IMR-90 (cell line): ENCODE data around the gene FBN1. TPM values are rescaled to one million over a fixed set of nuclear protein-coding genes. Genes with fewer than 3 reads are reported as not detected.

ENCODE experiments used
- ATAC-seq: fragments of 200-7000 bp; cut with Tn5 transposase; 2 replicates; pipeline ENCODE4 v1.9.1; 2020; ENCODE audit warnings: low read depth, mild to moderate bottlenecking, moderate library complexity
- BruUV-seq: library from RNA; stranded (reverse); fragments of 400-500 nt; replicated peaks from 2 replicates; lab custom pipeline; 2021; lab: Mats Ljungman, UMichigan
- CTCF ChIA-PET: fragments of 300-600 bp; formaldehyde crosslinking; extraction: SDS; loops from one replicate; lab custom pipeline; 2021; ENCODE audit warnings: antibody characterized with exemption; lab: Yijun Ruan, JAX
- POLR2A ChIA-PET: fragments of 300-600 bp; sonication (Branson Sonifier 250); formaldehyde crosslinking; loops from one replicate; lab custom pipeline; 2022; ENCODE audit warnings: antibody characterized with exemption; ENCODE audit not compliant: unreplicated experiment; lab: Charles Lee
- DNase-seq: peaks from one replicate; pipeline ENCODE4 v3.0.0; 2013
- H2AFZ ChIP-seq: replicated peaks from 2 replicates; pipeline ENCODE3; 2013; ENCODE audit warnings: low read length, mild to moderate bottlenecking; ENCODE audit not compliant: poor library complexity
- H2AK5ac ChIP-seq: 2 replicates; pipeline ENCODE4 v1.6.1; 2013; ENCODE audit warnings: low read depth, low read length, inconsistent platforms
- H2AK9ac ChIP-seq: replicated peaks from 2 replicates; pipeline ENCODE3; 2013; ENCODE audit warnings: mild to moderate bottlenecking, low read depth, low read length, moderate library complexity; ENCODE audit not compliant: poor library complexity
- H2BK120ac ChIP-seq: 2 replicates; pipeline ENCODE4 v1.6.1; 2013; ENCODE audit warnings: low read depth, low read length, inconsistent platforms
- H2BK15ac ChIP-seq: 3 replicates; pipeline ENCODE4 v1.6.1; 2013; ENCODE audit warnings: low read depth, low read length, inconsistent platforms
- H2BK20ac ChIP-seq: 2 replicates; pipeline ENCODE4 v1.6.1; 2013; ENCODE audit warnings: low read depth, mild to moderate bottlenecking, inconsistent platforms, low read length, moderate library complexity
- H2BK5ac ChIP-seq: 2 replicates; pipeline ENCODE4 v1.6.1; 2013; ENCODE audit warnings: mild to moderate bottlenecking, low read depth, low read length, inconsistent platforms; ENCODE audit not compliant: poor library complexity, severe bottlenecking
- H3K14ac ChIP-seq: replicated peaks from 2 replicates; pipeline ENCODE4 v1.6.1; 2013; ENCODE audit warnings: low read depth, low read length, inconsistent platforms
- H3K18ac ChIP-seq: 2 replicates; pipeline ENCODE4 v1.6.1; 2013; ENCODE audit warnings: low read depth, low read length, control low read depth
- H3K23ac ChIP-seq: 2 replicates; pipeline ENCODE4 v1.6.1; 2013; ENCODE audit warnings: low read depth, low read length, inconsistent platforms
- H3K27ac ChIP-seq: 2 replicates; pipeline ENCODE4 v1.5.1; 2013; ENCODE audit warnings: mild to moderate bottlenecking, control low read depth, low read length; ENCODE audit not compliant: insufficient read depth
- H3K27me3 ChIP-seq: 2 replicates; pipeline ENCODE4 v1.6.1; 2013; ENCODE audit warnings: low read length; ENCODE audit not compliant: control insufficient read depth, insufficient read depth
- H3K36me3 ChIP-seq: 2 replicates; pipeline ENCODE4 v1.6.1; 2013; ENCODE audit warnings: low read length, mixed read lengths; ENCODE audit not compliant: control insufficient read depth, insufficient read depth
- H3K4ac ChIP-seq: 2 replicates; pipeline ENCODE4 v1.6.1; 2013; ENCODE audit warnings: low read depth, low read length, inconsistent platforms
- H3K4me1 ChIP-seq: 2 replicates; pipeline ENCODE4 v1.6.1; 2013; ENCODE audit warnings: low read length, mixed read lengths; ENCODE audit not compliant: control insufficient read depth, insufficient read depth
- H3K4me2 ChIP-seq: 2 replicates; pipeline ENCODE4 v1.6.1; 2013; ENCODE audit warnings: low read depth, mild to moderate bottlenecking, control low read depth, low read length, moderate library complexity
- H3K4me3 ChIP-seq: 2 replicates; pipeline ENCODE4 v1.5.1; 2013; ENCODE audit warnings: low read depth, mild to moderate bottlenecking, control low read depth, low read length, moderate library complexity; ENCODE audit not compliant: insufficient read depth
- H3K56ac ChIP-seq: 2 replicates; pipeline ENCODE4 v1.6.1; 2013; ENCODE audit warnings: low read length, inconsistent platforms; ENCODE audit not compliant: insufficient read depth; ENCODE audit errors: extremely low read depth
- H3K79me1 ChIP-seq, 2 experiments: 2 replicates each; pipeline ENCODE4 v1.6.1; 2013; ENCODE audit warnings: low read length in 2 of 2, inconsistent platforms in 1 of 2, low read depth in 1 of 2
- H3K9ac ChIP-seq: 2 replicates; pipeline ENCODE4 v1.6.1; 2013; ENCODE audit warnings: low read depth, low read length, control low read depth
- H3K9me1 ChIP-seq: 2 replicates; pipeline ENCODE4 v1.6.1; 2013; ENCODE audit warnings: low read length, inconsistent platforms; ENCODE audit not compliant: insufficient read depth
- H3K9me3 ChIP-seq: 2 replicates; pipeline ENCODE4 v1.6.1; 2013; ENCODE audit warnings: low read length; ENCODE audit not compliant: control insufficient read depth, insufficient read depth
- H4K20me1 ChIP-seq: 2 replicates; pipeline ENCODE4 v1.6.1; 2013; ENCODE audit warnings: low read length, inconsistent platforms; ENCODE audit not compliant: insufficient read depth
- H4K5ac ChIP-seq: 2 replicates; pipeline ENCODE4 v1.6.1; 2013; ENCODE audit warnings: mild to moderate bottlenecking, low read depth, low read length, control low read depth
- H4K8ac ChIP-seq, 2 experiments: 2 replicates each; pipeline ENCODE4 v1.6.1; 2013; ENCODE audit warnings: low read depth in 2 of 2, low read length in 2 of 2, control low read depth in 1 of 2, inconsistent platforms in 1 of 2
- H4K91ac ChIP-seq: 2 replicates; pipeline ENCODE4 v1.6.1; 2013; ENCODE audit warnings: low read depth, low read length, inconsistent platforms; ENCODE audit not compliant: insufficient read depth
- FOS ChIP-seq: fragments of 150-350 bp; IDR thresholded peaks from 2 replicates; pipeline ENCODE4 v1.6.1; 2016; ENCODE audit warnings: low read depth, low read length
- MXI1 ChIP-seq: IDR thresholded peaks from 2 replicates; pipeline ENCODE4 v1.6.1; 2012; ENCODE audit warnings: low read depth, mild to moderate bottlenecking, low read length, moderate library complexity, borderline replicate concordance
- WGBS, 2 experiments: methylation state at CpG; one replicate each; pipeline versions ENCODE4 v1.1.5 to v1.1.7; 2013; ENCODE audit warnings: missing lambda C conversion rate in 2 of 2; ENCODE audit not compliant: insufficient read length in 1 of 2; ENCODE audit errors: extremely low coverage in 2 of 2; 5-methylcytosine and 5-hydroxymethylcytosine counted together
- dilution Hi-C: fragments of 300-500 bp; cut with HindIII; formaldehyde crosslinking; loops from one replicate; pipeline ENCODE4 v1.14.3; 2018; ENCODE audit warnings: low sequenced_read_pairs; ENCODE audit not compliant: unreplicated experiment
- in situ Hi-C: fragments of 300-500 bp; cut with MboI; formaldehyde crosslinking; loops from 3 replicates; pipeline ENCODE4 v1.14.3; 2019; ENCODE audit warnings: low sequenced_read_pairs, inconsistent platforms, mixed read lengths
- intact Hi-C: fragments of 100-400 bp; cut with micrococcal nuclease; formaldehyde crosslinking; loops from 2 replicates; pipeline ENCODE4 v1.10.0; 2022
- polyA plus RNA-seq, 3 experiments: library from polyadenylated mRNA; depleted of rRNA; stranded (reverse); fragments of >200 nt; gene quantifications; 2 replicates each; pipeline ENCODE4 v1.2.3, GENCODE V29; 2012; ENCODE audit warnings: low replicate concordance in 1 of 3
- total RNA-seq: library from RNA; depleted of rRNA; stranded (reverse); fragments of >200 nt; gene quantifications from 2 replicates; pipeline ENCODE4 v1.2.3, GENCODE V29; 2012

FBN1 gene
- total and polyA plus RNA-seq, 2 of the 4 experiments (the other 2 are of a cell fraction): 134 to 283 TPM

DNA sequence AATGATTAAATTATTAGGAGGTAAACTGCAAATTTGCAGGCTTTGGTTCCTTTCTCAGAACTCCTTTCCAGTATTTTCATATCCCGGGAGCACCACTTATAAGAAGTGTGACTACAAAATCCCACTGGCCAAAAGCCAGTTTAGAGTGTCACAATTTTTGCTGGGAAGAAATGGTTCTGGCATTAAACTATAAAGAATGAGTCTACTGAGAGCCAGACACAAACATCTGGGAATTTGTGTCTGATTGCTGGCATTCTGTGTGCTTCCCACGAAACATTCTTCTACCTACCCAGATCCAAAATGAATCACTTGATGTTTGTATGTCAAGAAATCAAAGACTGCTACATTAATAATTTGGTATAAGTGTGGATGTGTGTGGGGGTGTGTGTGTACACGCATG, 231.5 kb downstream of the FBN1 start:
- intact Hi-C loops (loop anchor here (5.0 kb wide), 1 partner anchor 57 kb away; no protein-coding TSS in a partner anchor), dilution Hi-C loops (no loop called here), in situ Hi-C loops (loop anchor here (5.0 kb wide), 1 partner anchor 52 kb away; no protein-coding TSS in a partner anchor)
- Histone ChIP-seq H3K18ac (no peak overlapping the region), H4K8ac (no peak overlapping the region), H3K4me2 (no peak overlapping the region), H3K4me1 (peaks cover 5% of the 10 kb centered on the region), H4K5ac (no peak overlapping the region), H3K36me3 (peaks cover 46% of the 10 kb centered on the region), H2AK9ac (no peak overlapping the region), H2AFZ (no peak overlapping the region), H3K4me3 (no peak overlapping the region), H4K20me1 (no peaks in the 10 kb centered on the region), H3K9me1 (peaks cover 17% of the 10 kb centered on the region), H3K23ac (no peak overlapping the region), H2BK15ac (no peak overlapping the region), H3K56ac (no peak overlapping the region), H2BK120ac (no peak overlapping the region), H4K91ac (no peak overlapping the region), H2AK5ac (no peak overlapping the region), H3K27ac (peak overlapping the region; percentile 14; the same call in 1 of the 2 replicates), H3K9ac (no peak overlapping the region), H3K27me3 (no peaks in the 10 kb centered on the region), H3K9me3 (no peaks in the 10 kb centered on the region), H2BK20ac (no peak overlapping the region), H3K14ac (no peak overlapping the region), H3K79me1 (peaks cover 0 to 23% of the 10 kb centered on the region in 2 experiments; a peak in 3 of 4 replicates), H2BK5ac (peak overlapping the region; percentile 37), H3K4ac (no peak overlapping the region)
- no TSS peak for BruUV-seq
- CTCF ChIA-PET: interaction anchor here (1.0 kb wide), 1 partner anchor 62 kb away, joined by 3 read pairs; no protein-coding TSS in a partner anchor
- WGBS, 2 experiments: no CpG with 5 or more reads among the region's 3 CpGs
- ATAC-seq (peak; percentile 33; the same call in 1 of the 2 replicates), DNase-seq (peak; percentile 68)
- POLR2A ChIA-PET: no interaction called here
- TF ChIP-seq MXI1 (no peak), FOS (0 out of 2 replicates have a peak, but pooled peaks have one; percentile 14)
